Large intestine (tissue), 1 donor: ENCODE results near the gene MPP7. TPM values are rescaled to one million over a fixed set of nuclear protein-coding genes. Genes with fewer than 3 reads are reported as not detected.

Source experiments
- polyA plus RNA-seq: library from polyadenylated mRNA; unstranded; fragments of 120-200 nt; gene quantifications from one replicate; pipeline ENCODE4 v1.2.1, GENCODE V29; 2013

Gene MPP7
- polyA plus RNA-seq, 1 donor, result 16.2 TPM

Other genes with a start within 250 kb of the MPP7 start
- gene WAC, start 230.1 kb upstream of the MPP7 start, polyA plus RNA-seq, result 99.7 TPM